HG02852 (cell line): ENCODE measurements around the gene PRCD.

Experiments used
- ATAC-seq: cut with Tn5 transposase; IDR thresholded peaks from one replicate; pipeline ENCODE4 v1.9.1; 2021; ENCODE audit warnings: mild to moderate bottlenecking, moderate library complexity; ENCODE audit not compliant: unreplicated experiment

The PRCD gene

DNA sequence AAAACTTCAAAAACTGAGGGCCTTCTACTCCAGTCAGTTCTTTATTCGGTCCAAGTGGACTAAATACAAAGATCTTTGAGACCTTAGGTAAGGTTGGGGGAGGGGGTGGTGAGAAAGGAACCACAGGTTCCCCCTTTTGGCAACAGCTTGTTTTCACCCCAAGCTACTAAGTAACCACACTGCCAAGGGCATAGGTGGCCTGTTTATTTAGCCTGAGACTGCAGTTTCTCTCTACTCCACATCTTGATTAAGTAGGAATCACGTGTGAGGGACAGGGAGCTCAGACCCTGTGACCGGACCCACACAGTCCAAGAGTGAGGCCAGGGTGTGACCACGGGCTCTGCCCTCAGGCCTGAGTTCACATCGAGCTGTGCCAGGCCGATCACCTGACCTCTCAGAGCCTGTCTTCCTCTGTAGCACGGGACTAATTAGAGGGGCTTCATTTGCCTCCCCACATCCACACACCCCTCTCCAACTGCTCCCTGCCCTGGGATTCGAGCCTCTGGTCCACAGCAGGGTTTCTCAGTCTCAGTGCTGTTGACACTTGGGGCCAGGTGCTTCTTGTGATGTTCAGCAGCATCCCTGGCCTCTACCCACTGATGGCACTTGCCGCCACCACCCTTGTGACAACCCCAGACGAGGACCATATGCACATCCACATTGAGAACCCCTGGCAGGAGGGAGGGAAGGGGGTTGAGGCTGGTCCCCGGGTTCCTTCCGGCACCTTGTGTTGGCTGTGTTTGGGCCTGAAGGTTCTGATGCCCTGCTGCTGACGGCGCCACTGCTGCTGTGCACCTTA lies 28.0 kb downstream of the PRCD start:
- no peak for ATAC-seq

DNA sequence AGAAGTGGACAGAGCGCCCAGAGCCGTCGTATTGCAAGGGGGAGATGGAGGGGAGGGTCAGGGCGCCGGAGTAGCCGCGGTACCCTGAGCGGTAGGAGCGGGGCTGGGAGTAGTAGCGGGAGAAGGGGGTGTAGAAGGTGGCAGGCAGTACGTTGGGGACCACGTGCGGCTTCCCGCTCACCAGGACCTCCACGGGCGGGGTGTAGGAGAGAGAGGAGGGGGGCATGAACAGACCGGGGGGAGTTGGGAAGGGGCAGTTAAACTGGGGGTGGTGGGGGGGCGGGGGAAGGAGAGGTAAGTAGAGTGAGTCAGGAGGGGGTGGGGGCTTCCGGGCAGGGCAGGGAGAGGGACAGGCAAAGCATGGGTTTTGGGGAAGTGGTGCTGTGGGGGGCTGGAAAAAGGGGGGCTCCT lies 29.0 kb downstream of the PRCD start:
- ATAC-seq: no peak

DNA sequence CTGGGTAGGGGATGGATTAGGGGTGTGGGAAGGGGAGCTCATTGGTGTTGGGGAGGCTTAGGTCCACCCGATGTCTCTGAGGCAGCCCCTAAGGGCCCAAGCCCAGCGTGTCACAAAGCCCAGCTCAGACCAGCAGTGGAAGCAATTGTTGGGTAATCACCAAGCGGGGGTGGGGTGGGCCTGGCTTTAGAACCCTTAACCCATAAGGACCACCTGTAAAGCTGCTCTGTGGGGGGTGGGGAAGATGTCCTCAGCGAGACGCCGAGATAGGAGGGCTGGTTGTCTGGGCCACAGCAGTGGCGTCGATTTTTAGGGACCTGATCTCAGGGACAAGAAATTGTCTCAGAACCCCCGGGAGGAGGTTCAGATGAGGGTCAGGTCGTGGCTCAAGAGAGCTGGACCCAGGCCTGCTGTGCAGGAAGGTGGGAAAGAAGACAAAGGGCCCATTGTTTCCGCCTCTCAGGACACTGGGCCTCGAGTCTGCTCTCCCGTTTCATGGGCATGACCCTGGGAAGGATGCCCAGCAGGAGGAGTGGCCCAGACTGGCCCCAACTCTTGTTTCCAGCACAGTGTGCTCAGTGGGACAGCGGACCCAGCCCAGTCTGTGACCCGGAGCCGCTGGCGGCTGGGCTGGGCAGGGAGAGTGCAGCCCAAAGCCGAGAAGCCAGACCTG lies 29.9 kb downstream of the PRCD start:
- ATAC-seq: no peak

DNA sequence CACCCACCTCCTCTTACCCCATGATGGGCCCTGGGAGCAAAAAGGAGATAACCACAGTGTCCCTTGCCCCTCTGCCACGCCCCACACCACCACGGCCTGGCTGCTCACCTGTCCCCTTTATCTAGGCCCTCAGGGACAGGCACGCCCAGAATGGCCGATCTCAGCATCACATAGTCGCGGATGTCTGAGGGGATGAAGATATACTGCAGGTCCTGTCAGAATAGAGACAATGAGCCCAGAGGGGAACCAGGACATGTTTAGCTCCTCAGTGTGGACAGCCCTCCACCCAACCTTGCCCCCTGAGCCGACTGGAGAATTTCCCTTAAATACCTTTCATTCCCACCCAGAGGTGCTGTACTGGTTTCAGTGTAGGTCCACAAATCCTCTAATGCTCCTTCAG lies 30.6 kb downstream of the PRCD start:
- no peak for ATAC-seq

DNA sequence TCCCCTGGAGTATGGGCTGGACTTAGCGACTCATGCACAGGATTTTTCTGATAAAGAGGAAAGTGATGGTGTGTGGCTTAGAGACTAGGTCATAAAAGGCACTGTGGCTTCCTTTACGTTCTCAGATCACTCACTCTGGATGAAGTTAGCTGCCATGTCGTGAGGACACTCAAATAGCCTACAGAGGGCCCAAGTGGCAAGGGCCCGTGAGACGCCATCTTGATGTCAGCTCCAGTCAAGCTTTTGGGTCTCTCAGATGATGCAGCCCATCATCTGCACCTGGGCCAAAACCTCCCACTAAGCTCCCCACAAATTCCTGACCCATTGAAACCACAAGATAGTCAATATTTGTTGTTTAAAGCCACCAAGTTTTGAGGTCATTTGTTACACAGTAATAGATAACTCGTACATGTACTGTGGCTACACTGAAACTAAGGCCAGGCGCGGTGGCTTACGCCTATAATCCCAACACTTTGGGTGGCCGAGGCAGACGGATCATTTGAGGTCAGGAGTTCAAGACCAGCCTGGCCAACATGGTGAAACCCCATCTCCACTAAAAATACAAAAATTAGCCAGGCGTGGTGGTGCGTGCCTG lies 31.1 kb downstream of the PRCD start:
- no peak for ATAC-seq

DNA sequence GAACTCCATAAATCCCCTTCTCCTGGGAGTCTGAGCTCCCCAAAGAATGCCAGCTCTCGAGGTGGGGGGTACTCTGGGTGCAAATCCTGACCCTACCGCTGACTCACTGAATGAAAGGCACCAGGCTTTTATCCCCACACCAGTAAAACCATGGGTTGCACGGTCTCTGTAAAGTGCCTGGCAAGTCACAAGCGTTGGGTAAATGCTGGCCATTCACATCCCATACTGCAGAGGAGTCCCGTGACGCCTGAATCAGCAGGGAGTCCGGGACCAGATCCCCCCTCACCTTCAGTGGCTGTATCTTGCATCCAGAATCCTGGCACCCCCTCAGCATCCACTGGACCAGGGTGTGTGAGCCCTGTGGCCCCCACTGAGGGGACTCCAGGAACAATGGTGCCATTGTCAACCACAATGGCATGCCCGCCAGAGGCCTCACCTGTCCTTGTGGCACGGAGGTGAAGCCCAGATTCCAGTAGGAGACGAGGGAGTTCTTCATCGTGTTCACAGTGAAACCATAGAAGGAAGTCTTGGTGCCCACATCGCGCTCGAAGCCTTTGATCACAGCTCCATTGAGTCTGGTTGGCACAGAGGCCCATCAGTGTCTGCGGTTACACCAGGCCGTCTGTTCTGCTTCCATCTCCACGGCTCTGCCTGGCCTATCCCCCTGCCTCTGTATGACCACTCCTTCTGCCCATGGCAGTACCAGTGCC lies 32.5 kb downstream of the PRCD start:
- no peak for ATAC-seq

DNA sequence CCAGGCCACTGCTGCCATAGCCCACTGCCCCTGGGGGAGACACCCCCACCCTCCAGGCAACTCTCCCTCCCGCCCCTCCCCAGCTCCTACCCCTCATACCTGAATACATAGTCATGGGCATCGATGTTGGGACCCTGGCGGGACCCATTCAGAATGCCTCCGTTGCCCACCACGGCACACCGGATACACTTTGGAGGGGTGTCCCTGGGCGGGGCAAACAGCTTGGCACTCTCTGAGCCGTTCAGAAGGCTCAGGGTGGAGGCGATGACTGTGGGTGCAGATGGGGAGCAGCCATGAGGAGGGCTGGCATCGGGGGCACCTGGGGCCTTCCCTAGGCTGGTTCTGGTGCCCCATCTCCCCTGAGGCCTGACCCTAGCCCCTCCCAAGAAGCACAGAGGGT lies 33.3 kb downstream of the PRCD start:
- no peak for ATAC-seq

DNA sequence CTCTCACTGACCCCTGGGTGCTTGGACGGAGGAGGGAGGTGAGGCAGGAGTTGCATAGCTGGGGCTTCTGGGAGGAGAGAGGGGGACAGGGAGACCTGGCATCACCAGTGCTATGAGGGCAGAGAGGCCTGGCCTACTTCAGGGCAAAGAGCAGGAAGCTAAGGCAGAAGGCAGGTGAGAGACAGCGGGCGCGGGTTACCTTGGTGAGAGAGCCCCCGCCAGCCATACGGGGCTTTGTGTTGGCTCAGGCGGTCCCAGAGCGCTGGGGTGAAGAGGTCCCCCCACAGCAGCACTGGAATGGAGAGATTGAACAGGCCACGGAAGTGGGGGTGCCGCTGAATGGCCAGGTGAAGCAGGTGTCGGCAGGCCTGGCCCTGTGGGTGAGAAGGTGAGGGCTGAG lies 34.3 kb downstream of the PRCD start:
- ATAC-seq: no peak

DNA sequence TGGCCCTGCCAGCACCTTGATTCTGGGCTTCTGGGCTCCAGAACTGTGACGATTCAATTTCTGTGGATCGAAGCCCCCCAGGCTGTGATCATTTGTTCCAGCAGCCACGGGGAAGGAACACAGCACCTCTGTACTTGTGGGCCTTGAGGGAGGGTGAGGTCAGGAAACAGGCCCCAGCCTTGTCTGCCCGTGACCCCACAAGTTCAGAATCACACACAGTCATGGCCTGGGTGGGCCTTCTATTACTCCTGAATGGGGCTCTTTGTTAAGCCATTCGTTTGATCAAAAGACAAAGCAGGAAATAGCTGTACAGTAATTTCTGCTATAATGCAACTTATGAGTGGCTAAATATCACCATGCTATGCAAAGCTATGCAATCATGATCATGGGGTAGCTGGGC lies 35.7 kb downstream of the PRCD start:
- ATAC-seq: no peak

DNA sequence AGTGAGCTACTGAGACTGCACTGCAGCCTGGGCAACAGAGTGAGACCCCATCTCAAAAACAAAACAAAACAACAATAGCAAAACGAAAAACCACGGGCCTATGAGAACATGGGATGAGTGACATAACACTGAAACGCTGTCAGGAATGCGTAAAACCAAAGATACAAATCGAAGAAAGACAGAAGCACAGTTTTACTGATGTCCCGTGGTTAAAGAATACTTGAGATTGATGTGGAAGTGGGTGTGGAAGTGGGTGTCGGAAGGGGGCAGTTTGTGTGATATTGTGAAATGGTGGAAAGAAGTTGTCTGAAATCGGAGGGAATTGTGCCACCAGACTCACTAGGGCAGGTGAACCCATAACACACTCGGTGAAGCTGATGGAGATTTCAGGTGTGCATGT lies 36.3 kb downstream of the PRCD start:
- ATAC-seq: no peak

DNA sequence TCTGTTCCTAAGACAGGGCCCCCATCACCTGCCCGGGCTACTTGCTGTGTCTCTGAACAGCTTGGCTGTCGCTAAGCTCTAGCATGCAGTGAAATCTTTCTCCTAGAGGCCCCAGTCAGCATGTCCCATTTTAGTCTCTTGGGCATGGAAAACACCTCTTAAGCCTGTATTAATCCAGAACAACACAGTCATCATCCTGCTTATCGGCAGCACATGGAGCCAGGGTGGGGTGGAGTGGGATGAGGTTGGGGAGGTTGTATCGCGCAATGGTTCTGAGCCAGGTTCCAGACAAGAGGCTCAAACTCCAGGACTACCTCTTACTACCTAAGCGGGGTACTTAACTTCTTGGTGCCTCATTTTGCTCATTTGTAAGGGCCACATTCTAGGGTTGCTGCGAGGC lies 38.0 kb downstream of the PRCD start:
- ATAC-seq: no peak

DNA sequence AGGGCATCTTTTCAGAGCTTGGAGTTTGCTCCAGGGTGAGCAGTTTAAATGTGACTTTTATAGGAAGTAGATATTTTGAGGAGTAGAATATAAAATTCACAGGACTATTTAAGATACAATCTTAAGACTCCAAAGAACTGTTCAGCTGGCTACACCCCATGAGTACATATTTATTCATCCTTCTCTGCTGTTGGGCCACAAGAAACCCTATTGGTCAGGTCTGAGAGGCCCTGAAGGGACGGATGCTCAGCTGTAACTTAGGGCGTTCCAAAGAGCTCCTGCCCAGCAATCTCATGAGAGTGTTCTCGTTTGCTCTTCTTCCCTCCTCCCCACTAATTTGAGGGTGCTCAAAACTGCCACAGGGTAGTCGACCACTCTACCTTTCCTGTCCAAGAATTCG lies 38.5 kb downstream of the PRCD start:
- ATAC-seq: no peak

DNA sequence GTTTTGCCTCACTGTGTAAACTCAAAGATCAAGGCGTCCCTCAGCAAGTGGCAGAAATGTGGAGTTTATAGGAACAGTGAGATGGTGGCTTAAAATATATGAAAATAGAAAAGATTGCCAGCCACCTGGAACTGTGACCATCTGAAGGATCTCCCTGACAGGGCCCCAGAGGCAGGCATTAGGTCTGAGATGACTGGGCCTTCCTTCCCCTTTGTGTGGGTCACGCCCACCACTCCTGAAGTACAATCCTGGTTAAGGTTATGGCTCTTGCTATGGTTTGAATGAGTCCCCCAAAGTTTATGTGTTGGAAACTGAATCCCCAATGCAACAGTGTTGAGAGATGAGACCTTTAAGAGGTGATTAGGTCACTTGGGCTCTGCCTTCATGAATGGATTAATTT lies 39.4 kb downstream of the PRCD start:
- no peak for ATAC-seq

DNA sequence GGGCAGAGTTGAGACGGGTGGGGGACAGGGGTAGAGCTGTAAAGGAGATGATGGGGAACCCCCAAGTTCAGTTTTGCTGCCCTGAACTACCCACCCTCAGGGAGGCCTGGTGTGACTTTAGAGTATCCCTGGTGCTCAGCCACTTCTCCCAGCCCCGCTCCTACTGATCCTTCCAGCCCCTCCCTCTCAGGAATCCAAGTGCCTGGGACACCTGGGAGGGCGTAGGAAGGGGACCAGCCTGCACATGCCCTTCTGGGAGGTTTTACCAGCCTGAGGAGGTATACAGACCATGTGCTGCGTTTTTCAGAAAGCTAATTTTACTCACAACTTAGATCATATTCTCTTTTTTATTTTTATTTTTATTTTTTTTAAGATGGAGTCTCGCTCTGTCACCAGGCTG lies 41.7 kb downstream of the PRCD start:
- ATAC-seq: no peak

DNA sequence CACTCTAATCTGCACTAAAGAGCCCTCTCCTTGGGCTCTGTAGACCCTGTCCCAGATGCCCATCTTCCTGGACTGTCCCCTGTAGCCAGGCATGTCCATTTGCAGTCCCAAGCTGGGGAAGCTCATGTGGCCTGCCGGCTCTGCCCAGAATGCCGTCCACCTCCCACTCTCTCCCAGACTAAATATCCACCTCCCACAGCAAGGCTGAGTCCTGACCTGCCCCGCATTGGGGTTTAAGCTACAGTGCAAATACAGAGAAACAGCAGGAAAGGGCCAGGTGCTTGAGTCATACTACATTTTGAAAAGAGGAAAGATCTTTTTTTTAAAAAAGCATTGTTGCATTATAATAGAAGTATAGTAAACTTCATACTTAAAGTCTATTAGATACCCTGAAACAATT lies 42.8 kb downstream of the PRCD start:
- ATAC-seq: no peak

DNA sequence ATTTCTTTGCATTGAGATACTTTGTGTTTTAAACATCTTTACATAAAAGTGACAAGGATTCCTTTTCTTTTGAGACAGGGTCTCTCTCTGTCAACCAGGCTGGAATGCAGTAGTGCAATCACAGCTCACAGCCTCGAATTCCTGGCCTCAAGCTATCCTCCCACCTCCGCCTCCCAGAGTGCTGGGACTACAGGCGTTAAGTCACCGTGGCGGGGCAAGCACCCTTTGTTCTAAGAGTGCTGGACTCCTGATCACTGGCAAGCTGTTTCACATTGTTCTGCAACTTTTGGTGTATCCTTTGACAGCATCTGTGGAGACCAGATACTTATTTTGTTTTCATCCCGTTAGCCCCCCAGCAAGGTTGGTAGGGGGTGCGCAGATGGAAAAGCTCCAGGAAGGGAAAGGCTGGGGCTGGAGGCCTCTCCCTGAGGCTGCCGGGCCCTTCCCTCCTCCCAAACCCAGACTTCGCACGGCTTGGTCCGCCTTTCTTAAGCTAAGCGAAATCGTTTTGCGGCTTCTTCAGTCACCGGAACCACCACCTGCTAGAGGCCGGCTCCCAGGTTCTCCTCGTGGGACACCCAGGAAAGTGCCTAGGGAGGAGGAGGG lies 44.7 kb downstream of the PRCD start:
- no peak for ATAC-seq

DNA sequence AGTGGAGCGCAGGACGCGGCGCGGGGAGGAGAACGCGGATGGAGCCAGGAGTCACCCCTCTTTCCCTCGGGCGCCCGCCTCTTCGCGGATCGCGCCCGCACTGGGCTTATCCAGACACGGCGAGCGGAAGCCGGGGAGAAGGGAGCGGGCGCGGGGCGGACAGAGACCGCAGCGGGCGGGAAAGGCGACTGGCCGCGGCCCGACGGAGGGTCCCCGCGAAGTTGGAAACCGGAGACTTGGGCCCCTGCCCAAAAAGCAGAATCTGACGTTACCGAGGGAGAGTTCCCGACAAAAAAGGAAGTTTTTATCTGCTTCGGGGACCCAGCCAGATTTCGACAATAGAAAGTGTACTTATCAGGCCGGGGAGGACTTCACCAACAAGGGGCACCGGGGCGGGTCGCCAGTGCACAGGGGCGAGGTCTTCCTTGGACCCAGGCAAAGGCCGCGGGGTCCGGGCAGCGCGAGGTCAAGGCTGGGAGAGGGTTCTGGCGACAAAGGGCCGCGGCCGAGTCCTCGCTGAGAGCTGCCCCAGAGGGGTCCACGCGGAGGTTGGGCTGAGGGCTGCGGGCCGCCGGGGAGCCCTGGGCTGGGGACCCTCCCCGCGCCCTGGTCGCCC lies 45.3 kb downstream of the PRCD start:
- no peak for ATAC-seq

DNA sequence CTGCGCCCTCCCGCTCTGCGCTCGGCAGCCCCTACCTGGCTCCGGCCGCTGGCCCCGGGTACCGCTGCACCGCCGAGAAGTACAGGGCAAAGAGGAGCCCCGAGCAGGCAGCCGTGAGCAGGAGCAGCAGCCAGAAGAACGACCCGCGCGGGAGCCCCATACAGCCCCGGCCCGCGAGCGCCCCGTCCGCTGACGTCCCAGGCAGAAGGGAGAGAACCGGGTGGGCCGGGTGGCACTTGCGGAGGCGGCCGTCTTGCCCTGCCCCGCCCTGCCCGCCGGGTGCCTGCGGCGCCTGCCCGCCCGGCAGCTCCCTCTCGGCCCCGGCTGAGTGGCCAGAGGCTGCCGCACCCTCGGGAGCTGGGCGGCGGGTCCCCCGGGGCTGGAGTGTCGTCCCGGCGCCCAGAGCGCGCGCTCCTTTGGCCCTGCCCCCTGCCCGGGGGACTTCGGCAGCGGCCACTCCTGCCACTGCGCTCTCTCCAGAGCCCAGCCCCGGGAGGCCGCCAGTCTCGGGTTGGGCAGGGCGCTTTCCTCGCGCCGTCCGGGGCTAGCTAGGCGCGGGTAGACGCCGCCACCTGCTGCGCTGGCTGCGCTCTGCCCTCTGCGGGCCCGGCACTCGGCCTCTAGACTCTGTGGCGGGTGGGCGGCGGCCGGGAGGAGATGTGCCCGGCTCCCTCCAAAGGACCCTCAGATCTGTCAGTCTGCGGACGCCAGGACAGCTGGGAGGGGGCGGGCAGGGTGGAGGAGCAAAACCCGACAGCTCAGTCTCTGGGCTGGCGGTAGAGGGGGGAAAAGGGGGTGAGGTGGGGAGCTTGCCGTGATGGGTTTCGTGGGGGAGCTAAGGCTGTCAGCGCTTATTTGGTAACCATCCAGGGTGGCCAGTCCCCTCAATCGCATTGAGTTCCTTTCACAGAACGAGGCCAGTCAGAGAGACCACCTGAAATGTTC lies 46.1 kb downstream of the PRCD start, which contains the start of gene ST6GALNAC2:
TSS of gene ST6GALNAC2 (minus strand) at position 212 of the 945 bp plus-strand sequence. CDS start at position 160, 52 bp downstream.
- no peak for ATAC-seq

DNA sequence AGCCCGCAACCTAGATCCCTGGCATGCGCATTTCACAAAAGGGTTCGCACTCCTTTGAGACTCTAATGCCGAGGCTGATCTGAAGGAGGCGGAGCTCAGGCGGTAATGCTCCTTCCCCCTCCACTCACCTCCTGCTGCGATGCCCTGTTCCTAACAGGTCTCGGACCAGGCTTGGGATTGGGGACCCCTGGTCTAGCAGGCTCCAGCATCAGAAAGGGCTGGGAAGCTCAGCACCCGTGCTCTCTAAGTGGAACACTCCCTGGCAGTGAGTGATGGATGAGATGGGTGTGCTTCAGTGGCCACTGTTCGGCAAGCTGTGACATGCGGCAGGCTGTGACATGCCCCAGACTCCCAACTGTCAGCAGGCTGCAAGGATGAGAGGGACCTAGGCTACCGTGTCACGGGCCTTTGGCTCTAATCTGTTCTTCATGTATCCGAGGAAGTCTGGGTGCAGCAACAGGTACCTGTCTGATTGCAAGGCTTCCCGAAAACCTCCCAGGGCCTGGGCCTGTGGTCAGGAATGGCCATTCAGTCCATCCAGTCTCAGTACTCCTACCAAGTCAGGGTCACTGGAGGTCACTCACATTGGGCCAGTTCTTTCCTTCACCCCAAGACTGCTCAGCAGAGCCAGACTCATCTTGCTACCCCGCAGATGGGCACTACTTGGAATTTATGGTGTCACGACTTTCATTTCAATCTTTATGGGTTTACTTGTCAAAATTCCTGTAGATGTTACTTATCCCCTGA lies 47.1 kb downstream of the PRCD start:
- no peak for ATAC-seq
